HG03442 (cell line): Measurements from ENCODE around the gene TMEM229B.

Source experiments
- ATAC-seq: cut with Tn5 transposase; IDR thresholded peaks from one replicate; pipeline ENCODE4 v1.9.1; 2021; ENCODE audit warnings: mild to moderate bottlenecking, moderate library complexity; ENCODE audit not compliant: unreplicated experiment

TMEM229B gene

GRCh38 chr14:67490196-67490595 lies 1.7 kb upstream of the TMEM229B start:
- ATAC-seq = no peak

GRCh38 chr14:67487332-67487731 lies 1.2 kb downstream of the TMEM229B start:
- no peak for ATAC-seq

- no peak for ATAC-seq
Measured at GRCh38 chr14:67486890-67487289, 1.6 kb downstream of the TMEM229B start.

- ATAC-seq = no peak
Measured at GRCh38 chr14:67485501-67486095, 2.9 kb downstream of the TMEM229B start.

GRCh38 chr14:67483579-67484285 lies 4.8 kb downstream of the TMEM229B start:
- no peak for ATAC-seq

GRCh38 chr14:67482231-67483164 lies 6.0 kb downstream of the TMEM229B start:
- no peak for ATAC-seq

- no peak for ATAC-seq
Measured at GRCh38 chr14:67480011-67480410, 8.5 kb downstream of the TMEM229B start.

GRCh38 chr14:67478800-67479084 lies 9.8 kb downstream of the TMEM229B start:
- no peak for ATAC-seq

GRCh38 chr14:67477926-67478799 lies 10.4 kb downstream of the TMEM229B start:
- no peak for ATAC-seq

GRCh38 chr14:67474366-67474765 lies 14.2 kb downstream of the TMEM229B start:
- no peak for ATAC-seq

- no peak for ATAC-seq
Measured at GRCh38 chr14:67473290-67474082, 15.0 kb downstream of the TMEM229B start.

- no peak for ATAC-seq
Measured at GRCh38 chr14:67472726-67473125, 15.8 kb downstream of the TMEM229B start.

GRCh38 chr14:67469954-67470353 lies 18.6 kb downstream of the TMEM229B start:
- ATAC-seq = no peak

- no peak for ATAC-seq
Measured at GRCh38 chr14:67468378-67468730, 20.2 kb downstream of the TMEM229B start.

- no peak for ATAC-seq
Measured at GRCh38 chr14:67467134-67467533, 21.4 kb downstream of the TMEM229B start.

GRCh38 chr14:67464879-67465278 lies 23.6 kb downstream of the TMEM229B start:
- ATAC-seq = no peak

- no peak for ATAC-seq
Measured at GRCh38 chr14:67464377-67464776, 24.1 kb downstream of the TMEM229B start.

GRCh38 chr14:67463900-67464299 lies 24.6 kb downstream of the TMEM229B start:
- no peak for ATAC-seq

- no peak for ATAC-seq
Measured at GRCh38 chr14:67461996-67462395, 26.5 kb downstream of the TMEM229B start.

- no peak for ATAC-seq
Measured at GRCh38 chr14:67461341-67461985, 27.1 kb downstream of the TMEM229B start.
